Hematopoietic multipotent progenitor cell treated with erythropoietin and hydrocortisone succinate and interleukin-3 and kit ligand, for 15 days (in vitro differentiated cells): ENCODE results near the gene DISP3.
"Not testable (repeated sequence)": the region's sequence is repeated elsewhere in the genome, so short reads cannot be mapped to it uniquely, and the experiment has no call there.

Experiments used
- DNase-seq: peaks from one replicate; pipeline ENCODE4 v3.0.0-alpha.2; 2015; ENCODE audit warnings: low spot score

DISP3 gene

DNA sequence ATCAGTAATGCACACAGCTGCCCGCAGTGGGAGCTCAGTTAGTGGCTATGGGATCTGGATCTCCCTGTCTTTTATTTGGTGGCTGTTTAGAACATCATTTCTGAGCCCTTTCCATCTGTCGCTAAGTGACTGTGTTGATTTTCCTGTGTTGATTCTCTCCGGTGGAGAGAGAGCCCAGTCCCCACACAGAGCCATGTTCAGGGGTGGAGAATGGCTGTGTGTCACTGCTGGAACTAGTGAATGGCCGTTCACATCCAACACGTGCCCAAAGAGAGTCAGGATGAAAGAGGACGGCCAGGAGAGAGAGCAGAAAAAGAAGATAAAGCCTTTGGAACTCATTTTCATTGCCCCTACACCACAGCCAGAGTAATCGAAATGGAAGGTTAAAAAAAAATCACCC is 99.0 kb downstream of the DISP3 start:
- no peak for DNase-seq

DNA sequence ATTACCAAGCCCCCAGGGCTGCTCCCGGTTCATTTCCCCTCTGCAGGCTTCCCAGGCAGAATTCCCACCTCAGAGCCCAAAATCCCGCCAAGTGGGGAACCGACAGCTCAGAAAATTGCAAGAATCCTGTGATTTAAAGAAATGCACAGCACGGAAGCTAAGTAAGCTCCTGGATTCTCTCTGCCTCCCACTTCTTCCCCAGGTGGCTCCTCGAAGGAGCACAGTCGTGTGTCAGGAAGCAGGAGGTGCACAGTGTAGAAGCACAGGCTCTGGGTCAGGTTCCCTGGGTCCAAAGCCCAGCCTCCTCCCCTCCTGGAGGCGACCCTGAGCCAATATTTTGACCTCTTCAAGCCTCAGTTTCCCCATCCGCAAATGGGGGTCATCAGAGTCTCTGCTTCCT is 100.6 kb downstream of the DISP3 start:
- DNase-seq, result no peak

DNA sequence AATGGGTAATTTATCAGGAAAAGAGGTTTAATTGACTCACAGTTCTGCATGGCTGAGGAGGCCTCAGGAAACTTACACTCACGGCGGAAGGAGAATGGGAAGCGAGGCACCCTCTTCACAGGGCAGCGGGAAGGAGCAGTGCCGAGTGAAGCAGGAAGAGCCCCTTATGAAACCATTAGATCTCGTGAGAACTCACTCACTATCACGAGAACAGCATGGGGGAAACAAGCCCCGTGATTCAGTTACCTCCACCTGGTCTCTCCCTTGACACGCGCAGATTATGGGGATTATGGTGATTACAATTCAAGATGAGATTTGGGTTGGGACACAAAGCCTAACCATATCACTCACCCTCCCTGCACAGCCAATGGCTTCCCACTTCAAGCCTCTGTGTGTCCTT is 101.1 kb downstream of the DISP3 start:
- not testable (repeated sequence) for DNase-seq

DNA sequence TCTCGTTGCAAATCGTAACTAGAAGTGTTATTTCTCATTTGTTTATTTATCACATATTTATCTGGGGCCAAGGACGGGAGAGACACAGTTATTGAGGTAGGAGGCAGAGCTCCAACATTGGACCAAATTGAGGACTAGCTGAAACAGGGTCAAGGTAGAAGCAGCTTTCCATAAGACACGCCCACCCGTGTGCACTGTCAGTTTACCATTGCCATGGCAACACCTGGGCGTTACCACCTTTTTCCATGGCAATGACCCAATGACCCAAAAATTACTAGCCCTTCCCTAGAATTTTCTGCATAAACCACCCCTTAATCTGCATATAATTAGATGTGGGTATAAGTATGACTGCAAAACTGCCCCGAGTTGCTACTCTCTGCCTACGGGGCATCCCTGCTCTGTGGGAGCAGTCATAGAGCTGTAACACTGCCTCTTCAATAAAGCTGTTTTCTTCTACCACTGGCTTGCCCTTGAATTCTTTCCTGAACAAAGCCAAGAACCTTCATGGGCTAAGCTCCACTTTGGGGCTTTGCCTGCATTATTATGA is 102.6 kb downstream of the DISP3 start:
- DNase-seq, result no peak

DNA sequence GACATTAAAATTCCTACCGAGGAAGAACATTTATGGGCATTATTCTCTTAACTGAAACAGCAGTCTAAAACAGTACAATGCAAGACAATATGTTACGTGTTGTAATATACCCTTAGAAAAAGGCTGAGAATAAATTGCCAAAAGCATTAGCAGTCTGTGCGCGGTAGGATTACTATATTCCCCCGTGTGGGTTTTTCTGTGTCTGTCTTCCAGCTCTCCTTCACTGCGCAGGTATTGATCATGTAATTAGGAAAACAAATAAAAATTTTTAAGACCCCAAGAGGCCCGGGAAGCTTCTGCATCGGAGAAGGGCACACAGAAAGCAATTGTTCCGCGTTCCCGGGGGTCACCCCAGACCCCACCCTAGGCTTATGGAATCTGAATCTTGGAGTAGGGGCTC is 106.4 kb downstream of the DISP3 start:
- no peak for DNase-seq
